ENCODE measurements around the gene RINL. TPM values are rescaled to one million over a fixed set of nuclear protein-coding genes. Genes with fewer than 3 reads are reported as not detected.
"Not testable (repeated sequence)": the region's sequence is repeated elsewhere in the genome, so short reads cannot be mapped to it uniquely, and the experiment has no call there.

RINL gene
- total RNA-seq, 2 experiments from 2014 or later: 58.9 to 63.5 TPM

GRCh38 chr19:38889803-38890202 is 11.7 kb upstream of the RINL start:
- POLR2A ChIA-PET: interaction anchor here (0.9 kb wide), 1 partner anchor 11 kb away, joined by 3 read pairs; no protein-coding TSS in a partner anchor
- H3K27me3 Mint-ChIP-seq (ENCODE audit: low read depth): no peaks in the 10 kb centered on the region
- DNase-seq (no peak), ATAC-seq (no peak)
- no peaks in the 10 kb centered on the region for H3K9me3 Mint-ChIP-seq (ENCODE audit: insufficient read depth)
- no peak overlapping the region for H3K27ac Mint-ChIP-seq
- CTCF ChIA-PET: interaction anchor here (0.9 to 3.9 kb wide), 2 partner anchors 11 to 23 kb away, joined by 3 to 12 read pairs; partner anchors contain the start of gene RINL
- peaks cover 4% of the 10 kb centered on the region for H3K4me1 Mint-ChIP-seq (ENCODE audit: low read depth)
- peaks cover 13% of the 10 kb centered on the region for H3K36me3 Mint-ChIP-seq (ENCODE audit: low read depth)
- H3K4me3 Mint-ChIP-seq: no peak overlapping the region

- no peak overlapping the region for H3K27ac Mint-ChIP-seq
- ATAC-seq: no peak
- CTCF ChIA-PET: interaction anchor here (0.9 to 3.9 kb wide), 8 partner anchors 10 to 486 kb away, joined by 3 to 22 read pairs (median 12); partner anchors contain the start of genes FAM98C, MRPS12, NFKBIB and RINL
Measured at GRCh38 chr19:38888876-38889275, 10.8 kb upstream of the RINL start.

GRCh38 chr19:38884691-38885090 is 6.6 kb upstream of the RINL start:
- CTCF ChIA-PET; H3K4me3 Mint-ChIP-seq; DNase-seq; H3K9me3 Mint-ChIP-seq (ENCODE audit: insufficient read depth); POLR2A ChIA-PET; H3K4me1 Mint-ChIP-seq (ENCODE audit: low read depth); H3K27ac Mint-ChIP-seq; H3K27me3 Mint-ChIP-seq (ENCODE audit: low read depth); ATAC-seq: not testable (repeated sequence)
- peaks cover 17% of the 10 kb centered on the region for H3K36me3 Mint-ChIP-seq (ENCODE audit: low read depth)

More at GRCh38 chr19:38888876-38889275, 10.8 kb upstream of the RINL start:
- Mint-ChIP-seq H3K4me1 (ENCODE audit: low read depth) (peaks cover 2% of the 10 kb centered on the region), H3K27me3 (ENCODE audit: low read depth) (no peaks in the 10 kb centered on the region), H3K4me3 (no peak overlapping the region), H3K36me3 (ENCODE audit: low read depth) (peaks cover 13% of the 10 kb centered on the region), H3K9me3 (ENCODE audit: insufficient read depth) (no peaks in the 10 kb centered on the region)
- no peak for DNase-seq
- POLR2A ChIA-PET: interaction anchor here (0.9 to 1.7 kb wide), 2 partner anchors 10 kb away, joined by 3 to 8 read pairs; partner anchors contain the start of gene RINL

- CTCF ChIA-PET: no interaction called here
- ATAC-seq (no peak), DNase-seq (no peak)
- peaks cover 8% of the 10 kb centered on the region for H3K36me3 Mint-ChIP-seq (ENCODE audit: low read depth)
- no peaks in the 10 kb centered on the region for H3K27me3 Mint-ChIP-seq (ENCODE audit: low read depth)
- no peak overlapping the region for H3K4me3 Mint-ChIP-seq
- no peaks in the 10 kb centered on the region for H3K9me3 Mint-ChIP-seq (ENCODE audit: insufficient read depth)
- H3K27ac Mint-ChIP-seq: no peak overlapping the region
- peaks cover 14% of the 10 kb centered on the region for H3K4me1 Mint-ChIP-seq (ENCODE audit: low read depth)
- POLR2A ChIA-PET: no interaction called here
Measured at GRCh38 chr19:38883286-38883685, 5.2 kb upstream of the RINL start.

GRCh38 chr19:38880882-38881609 is 3.0 kb upstream of the RINL start:
- no peaks in the 10 kb centered on the region for H3K27me3 Mint-ChIP-seq (ENCODE audit: low read depth)

GRCh38 chr19:38880076-38880881 is 2.2 kb upstream of the RINL start:
- no peaks in the 10 kb centered on the region for H3K9me3 Mint-ChIP-seq (ENCODE audit: insufficient read depth)
- H3K4me3 Mint-ChIP-seq: no peak overlapping the region
- CTCF ChIA-PET: interaction anchor here (1.3 to 5.6 kb wide), 4 partner anchors 7 to 111 kb away, joined by 3 to 56 read pairs (median 21); no protein-coding TSS in a partner anchor
- peak overlapping the region; percentile 67 for H3K27ac Mint-ChIP-seq
- no peaks in the 10 kb centered on the region for H3K27me3 Mint-ChIP-seq (ENCODE audit: low read depth)
- no peak for DNase-seq
- peaks cover 18% of the 10 kb centered on the region for H3K36me3 Mint-ChIP-seq (ENCODE audit: low read depth)
- POLR2A ChIA-PET: interaction anchor here (1.3 kb wide), 1 partner anchor 23 kb away, joined by 3 read pairs; no protein-coding TSS in a partner anchor
- ATAC-seq: no peak
- H3K4me1 Mint-ChIP-seq (ENCODE audit: low read depth): peaks cover 33% of the 10 kb centered on the region

More at GRCh38 chr19:38880882-38881609, 3.0 kb upstream of the RINL start:
- peaks cover 14% of the 10 kb centered on the region for H3K36me3 Mint-ChIP-seq (ENCODE audit: low read depth)
- H3K9me3 Mint-ChIP-seq (ENCODE audit: insufficient read depth): no peaks in the 10 kb centered on the region
- H3K4me1 Mint-ChIP-seq (ENCODE audit: low read depth): peaks cover 32% of the 10 kb centered on the region
- peak overlapping the region; percentile 64 for H3K27ac Mint-ChIP-seq
- no peak overlapping the region for H3K4me3 Mint-ChIP-seq
- no peak for ATAC-seq
- ChIA-PET CTCF (interaction anchor here (5.6 kb wide), 1 partner anchor 13 kb away, joined by 34 read pairs; no protein-coding TSS in a partner anchor), POLR2A (no interaction called here)
- DNase-seq: no peak

GRCh38 chr19:38879400-38879751 is 1.3 kb upstream of the RINL start:
- POLR2A ChIA-PET: interaction anchor here (0.8 to 2.8 kb wide), 10 partner anchors 8 to 51 kb away, joined by 3 to 25 read pairs (median 7); partner anchors contain the start of genes ECH1, MRPS12, NFKBIB and SARS2
- no peaks in the 10 kb centered on the region for H3K27me3 Mint-ChIP-seq (ENCODE audit: low read depth)
- H3K27ac Mint-ChIP-seq: peak overlapping the region; percentile 98

GRCh38 chr19:38878575-38879399 is 712 bp upstream of the RINL start:
- peak; percentile 25 for ATAC-seq
- H3K36me3 Mint-ChIP-seq (ENCODE audit: low read depth): peaks cover 21% of the 10 kb centered on the region
- H3K27ac Mint-ChIP-seq: peak overlapping the region; percentile 98
- DNase-seq: no peak
- H3K4me3 Mint-ChIP-seq: peak overlapping the region; percentile 95
- H3K4me1 Mint-ChIP-seq (ENCODE audit: low read depth): peaks cover 33% of the 10 kb centered on the region
- ChIA-PET CTCF (interaction anchor here (0.6 to 5.6 kb wide), 13 partner anchors 9 to 355 kb away, joined by 3 to 56 read pairs (median 4); partner anchors contain the start of genes MRPS12, NFKBIB and SARS2), POLR2A (interaction anchor here (0.7 to 2.8 kb wide), 18 partner anchors 9 to 485 kb away, joined by 3 to 25 read pairs (median 6); partner anchors contain the start of genes ECH1, HNRNPL, MRPS12 and NFKBIB)
- no peaks in the 10 kb centered on the region for H3K27me3 Mint-ChIP-seq (ENCODE audit: low read depth)
- H3K9me3 Mint-ChIP-seq (ENCODE audit: insufficient read depth): no peaks in the 10 kb centered on the region

More at GRCh38 chr19:38879400-38879751, 1.3 kb upstream of the RINL start:
- Mint-ChIP-seq H3K4me1 (ENCODE audit: low read depth) (peaks cover 33% of the 10 kb centered on the region), H3K9me3 (ENCODE audit: insufficient read depth) (no peaks in the 10 kb centered on the region), H3K36me3 (ENCODE audit: low read depth) (peaks cover 18% of the 10 kb centered on the region), H3K4me3 (peak overlapping the region; percentile 95)
- CTCF ChIA-PET: interaction anchor here (0.6 to 5.6 kb wide), 10 partner anchors 8 to 110 kb away, joined by 3 to 56 read pairs (median 8); partner anchors contain the start of genes MRPS12, NFKBIB and SARS2
- ATAC-seq (no peak), DNase-seq (no peak)

GRCh38 chr19:38875656-38876395 is 2.2 kb downstream of the RINL start:
- H3K4me3 Mint-ChIP-seq: no peak overlapping the region
- H3K27me3 Mint-ChIP-seq (ENCODE audit: low read depth): no peaks in the 10 kb centered on the region
- H3K36me3 Mint-ChIP-seq (ENCODE audit: low read depth): peaks cover 30% of the 10 kb centered on the region
- H3K9me3 Mint-ChIP-seq (ENCODE audit: insufficient read depth): no peaks in the 10 kb centered on the region
- DNase-seq (no peak), ATAC-seq (no peak)
- H3K4me1 Mint-ChIP-seq (ENCODE audit: low read depth): peaks cover 43% of the 10 kb centered on the region
- CTCF ChIA-PET: interaction anchor here (0.5 to 5.0 kb wide), 7 partner anchors 12 to 54 kb away, joined by 3 to 56 read pairs (median 3); partner anchors contain the start of genes MRPS12 and SARS2
- H3K27ac Mint-ChIP-seq: peak overlapping the region; percentile 39
- POLR2A ChIA-PET: interaction anchor here (1.1 to 1.5 kb wide), 3 partner anchors 18 to 32 kb away, joined by 3 to 4 read pairs (median 4); no protein-coding TSS in a partner anchor

- H3K9me3 Mint-ChIP-seq (ENCODE audit: insufficient read depth); DNase-seq; H3K27me3 Mint-ChIP-seq (ENCODE audit: low read depth); ATAC-seq; H3K4me3 Mint-ChIP-seq: not testable (repeated sequence)
- Mint-ChIP-seq H3K36me3 (ENCODE audit: low read depth) (peaks cover 43% of the 10 kb centered on the region), H3K27ac (peak overlapping the region; percentile 64), H3K4me1 (ENCODE audit: low read depth) (peaks cover 53% of the 10 kb centered on the region)
- ChIA-PET CTCF (interaction anchor here (1.1 to 2.2 kb wide), 2 partner anchors 13 to 20 kb away, joined by 3 to 11 read pairs; no protein-coding TSS in a partner anchor), POLR2A (interaction anchor here (1.5 kb wide), 1 partner anchor 21 kb away, joined by 4 read pairs; no protein-coding TSS in a partner anchor)
Measured at GRCh38 chr19:38873400-38873799, 4.7 kb downstream of the RINL start.
